ENCODE measurements around the gene SERPINA5. TPM values are rescaled to one million over a fixed set of nuclear protein-coding genes. Genes with fewer than 3 reads are reported as not detected.

Gene SERPINA5
- total and polyA plus RNA-seq, 10 of the 15 experiments (the other 5 are each of a cell fraction or from before 2014, with no cell fraction given), result 0.90 TPM; not detected in 9

DNA sequence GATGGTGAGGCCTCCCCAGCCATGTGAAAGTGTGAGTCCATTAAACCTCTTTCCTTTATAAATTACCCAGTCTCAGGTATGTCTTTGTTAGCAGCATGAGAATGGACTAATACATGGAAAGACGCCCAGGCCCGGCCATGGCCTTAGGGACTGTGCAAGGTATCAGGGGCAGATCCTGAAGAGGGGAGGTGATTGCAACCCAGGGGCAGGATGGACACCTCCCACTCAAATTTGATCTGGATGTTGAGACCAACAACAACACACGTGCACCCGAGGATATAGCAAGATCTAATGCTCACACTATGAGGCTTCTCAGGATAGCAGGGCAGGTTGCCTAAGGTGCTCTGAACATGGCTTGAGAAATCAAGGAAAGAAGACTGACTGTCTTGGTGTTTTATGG, 33.5 kb upstream of the SERPINA5 start:
- FAIRE-seq, result no peak
- no TSS peak for BruUV-seq (replicated peaks)
- no peaks in the 10 kb centered on the region for H4K20me1 ChIP-seq (ENCODE audit: control insufficient read depth, insufficient read depth)
- H3K9me3 ChIP-seq (replicated peaks; ENCODE audit: control insufficient read depth, insufficient read depth, low read length), result no peaks in the 10 kb centered on the region; the same call in 2 of the 3 replicates
- no peak for DNase-seq (ENCODE audit: low read depth, low spot score)
- WGBS (ENCODE audit: insufficient coverage, insufficient replicate concordance, low lambda C conversion rate, missing lambda C conversion rate), result 40% methylated on average over 4 of the region's 4 CpGs
- RAD21 ChIA-PET (ENCODE audit: unreplicated experiment), result no interaction called here
- H3K79me2 ChIP-seq (ENCODE audit: control insufficient read depth, insufficient read depth, low read length), result no peaks in the 10 kb centered on the region
- SMC1A ChIA-PET (ENCODE audit: uncharacterized antibody, unreplicated experiment), result interaction anchor here (1.0 kb wide), 1 partner anchor 8 kb away, joined by 3 read pairs; no protein-coding TSS in a partner anchor
- POLR2A ChIA-PET, result no interaction called here
- CTCF ChIA-PET, result interaction anchor here (1.3 kb wide), 1 partner anchor 134 kb away, joined by 3 read pairs; no protein-coding TSS in a partner anchor
- H3K9ac ChIP-seq (ENCODE audit: control insufficient read depth, insufficient read depth, low read length), result no peak overlapping the region
- no peaks in the 10 kb centered on the region for H3K36me3 ChIP-seq (ENCODE audit: control insufficient read depth in 2 of 2, insufficient read depth in 2 of 2, low read length in 1 of 2)
- H3K27ac ChIP-seq (ENCODE audit: control insufficient read depth, insufficient read depth), result no peak overlapping the region
- no peak overlapping the region for H2AFZ ChIP-seq (ENCODE audit: control insufficient read depth, low read depth, low read length)
- H3K4me3 ChIP-seq, result no peak overlapping the region
- H3K27me3 ChIP-seq (replicated peaks in 1 of 2; ENCODE audit: control insufficient read depth in 2 of 2, insufficient read depth in 2 of 2, low read length in 1 of 2), result peaks cover 0 to 8% of the 10 kb centered on the region in 2 experiments; a peak in 1 of 4 replicates
- no peak for ATAC-seq
- H3K4me2 ChIP-seq (ENCODE audit: control insufficient read depth, insufficient read depth), result no peak overlapping the region
- in situ Hi-C loops (cut with MboI), result loop anchor here (5.0 kb wide), 1 partner anchor 115 kb away; no protein-coding TSS in a partner anchor
- TF ChIP-seq NR2C2 (IDR thresholded peaks at IDR 0.05; ENCODE audit: borderline replicate concordance, control insufficient read depth, insufficient read length, low read depth) (no peak), NFYA (IDR thresholded peaks at IDR 0.05; ENCODE audit: borderline replicate concordance, low read depth, low read length) (no peak), RAD21 (IDR thresholded peaks at IDR 0.05; ENCODE audit: insufficient read depth, low read depth, low read length) (no peak), CREB1 (IDR thresholded peaks at IDR 0.05; ENCODE audit: low read depth) (no peak), TBL1XR1 (IDR thresholded peaks at IDR 0.05; ENCODE audit: low read depth, low read length) (no peak), ASH2L (IDR thresholded peaks at IDR 0.05; ENCODE audit: borderline replicate concordance, low read depth) (no peak)
- TF ChIP-seq, protein P1, sequence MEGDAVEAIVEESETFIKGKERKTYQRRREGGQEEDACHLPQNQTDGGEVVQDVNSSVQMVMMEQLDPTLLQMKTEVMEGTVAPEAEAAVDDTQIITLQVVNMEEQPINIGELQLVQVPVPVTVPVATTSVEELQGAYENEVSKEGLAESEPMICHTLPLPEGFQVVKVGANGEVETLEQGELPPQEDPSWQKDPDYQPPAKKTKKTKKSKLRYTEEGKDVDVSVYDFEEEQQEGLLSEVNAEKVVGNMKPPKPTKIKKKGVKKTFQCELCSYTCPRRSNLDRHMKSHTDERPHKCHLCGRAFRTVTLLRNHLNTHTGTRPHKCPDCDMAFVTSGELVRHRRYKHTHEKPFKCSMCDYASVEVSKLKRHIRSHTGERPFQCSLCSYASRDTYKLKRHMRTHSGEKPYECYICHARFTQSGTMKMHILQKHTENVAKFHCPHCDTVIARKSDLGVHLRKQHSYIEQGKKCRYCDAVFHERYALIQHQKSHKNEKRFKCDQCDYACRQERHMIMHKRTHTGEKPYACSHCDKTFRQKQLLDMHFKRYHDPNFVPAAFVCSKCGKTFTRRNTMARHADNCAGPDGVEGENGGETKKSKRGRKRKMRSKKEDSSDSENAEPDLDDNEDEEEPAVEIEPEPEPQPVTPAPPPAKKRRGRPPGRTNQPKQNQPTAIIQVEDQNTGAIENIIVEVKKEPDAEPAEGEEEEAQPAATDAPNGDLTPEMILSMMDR (IDR thresholded peaks at IDR 0.05 in 2 of 3, conservative IDR thresholded peaks at IDR 0.05 in 1 of 3; ENCODE audit: control insufficient read depth in 2 of 3, extremely low read depth in 1 of 3, insufficient read depth in 1 of 3, low read depth in 3 of 3, low read length in 3 of 3), result no peak
- TF ChIP-seq, protein P2, sequence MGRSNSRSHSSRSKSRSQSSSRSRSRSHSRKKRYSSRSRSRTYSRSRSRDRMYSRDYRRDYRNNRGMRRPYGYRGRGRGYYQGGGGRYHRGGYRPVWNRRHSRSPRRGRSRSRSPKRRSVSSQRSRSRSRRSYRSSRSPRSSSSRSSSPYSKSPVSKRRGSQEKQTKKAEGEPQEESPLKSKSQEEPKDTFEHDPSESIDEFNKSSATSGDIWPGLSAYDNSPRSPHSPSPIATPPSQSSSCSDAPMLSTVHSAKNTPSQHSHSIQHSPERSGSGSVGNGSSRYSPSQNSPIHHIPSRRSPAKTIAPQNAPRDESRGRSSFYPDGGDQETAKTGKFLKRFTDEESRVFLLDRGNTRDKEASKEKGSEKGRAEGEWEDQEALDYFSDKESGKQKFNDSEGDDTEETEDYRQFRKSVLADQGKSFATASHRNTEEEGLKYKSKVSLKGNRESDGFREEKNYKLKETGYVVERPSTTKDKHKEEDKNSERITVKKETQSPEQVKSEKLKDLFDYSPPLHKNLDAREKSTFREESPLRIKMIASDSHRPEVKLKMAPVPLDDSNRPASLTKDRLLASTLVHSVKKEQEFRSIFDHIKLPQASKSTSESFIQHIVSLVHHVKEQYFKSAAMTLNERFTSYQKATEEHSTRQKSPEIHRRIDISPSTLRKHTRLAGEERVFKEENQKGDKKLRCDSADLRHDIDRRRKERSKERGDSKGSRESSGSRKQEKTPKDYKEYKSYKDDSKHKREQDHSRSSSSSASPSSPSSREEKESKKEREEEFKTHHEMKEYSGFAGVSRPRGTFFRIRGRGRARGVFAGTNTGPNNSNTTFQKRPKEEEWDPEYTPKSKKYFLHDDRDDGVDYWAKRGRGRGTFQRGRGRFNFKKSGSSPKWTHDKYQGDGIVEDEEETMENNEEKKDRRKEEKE (IDR thresholded peaks at IDR 0.05), result no peak
- TF ChIP-seq, protein P3, sequence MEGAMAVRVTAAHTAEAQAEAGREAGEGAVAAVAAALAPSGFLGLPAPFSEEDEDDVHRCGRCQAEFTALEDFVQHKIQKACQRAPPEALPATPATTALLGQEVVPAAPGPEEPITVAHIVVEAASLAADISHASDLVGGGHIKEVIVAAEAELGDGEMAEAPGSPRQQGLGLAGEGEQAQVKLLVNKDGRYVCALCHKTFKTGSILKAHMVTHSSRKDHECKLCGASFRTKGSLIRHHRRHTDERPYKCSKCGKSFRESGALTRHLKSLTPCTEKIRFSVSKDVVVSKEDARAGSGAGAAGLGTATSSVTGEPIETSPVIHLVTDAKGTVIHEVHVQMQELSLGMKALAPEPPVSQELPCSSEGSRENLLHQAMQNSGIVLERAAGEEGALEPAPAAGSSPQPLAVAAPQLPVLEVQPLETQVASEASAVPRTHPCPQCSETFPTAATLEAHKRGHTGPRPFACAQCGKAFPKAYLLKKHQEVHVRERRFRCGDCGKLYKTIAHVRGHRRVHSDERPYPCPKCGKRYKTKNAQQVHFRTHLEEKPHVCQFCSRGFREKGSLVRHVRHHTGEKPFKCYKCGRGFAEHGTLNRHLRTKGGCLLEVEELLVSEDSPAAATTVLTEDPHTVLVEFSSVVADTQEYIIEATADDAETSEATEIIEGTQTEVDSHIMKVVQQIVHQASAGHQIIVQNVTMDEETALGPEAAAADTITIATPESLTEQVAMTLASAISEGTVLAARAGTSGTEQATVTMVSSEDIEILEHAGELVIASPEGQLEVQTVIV (IDR thresholded peaks at IDR 0.05; ENCODE audit: borderline replicate concordance, partially characterized antibody), result no peak
- H3K4me1 ChIP-seq (ENCODE audit: control insufficient read depth, insufficient read depth, low read length), result no peaks in the 10 kb centered on the region
- intact Hi-C loops (cut with micrococcal nuclease; ENCODE audit: unreplicated experiment), result no loop called here
